Measurements from ENCODE around the gene RIPOR1. TPM values are rescaled to one million over a fixed set of nuclear protein-coding genes. Genes with fewer than 3 reads are reported as not detected.
A peak's percentile ranks its signal among the peaks of the same experiment; 100 is the strongest.

The RIPOR1 gene
- polyA plus RNA-seq, 1 of the 3 experiments (the other 2 are of a cell fraction) = 24.7 TPM

DNA sequence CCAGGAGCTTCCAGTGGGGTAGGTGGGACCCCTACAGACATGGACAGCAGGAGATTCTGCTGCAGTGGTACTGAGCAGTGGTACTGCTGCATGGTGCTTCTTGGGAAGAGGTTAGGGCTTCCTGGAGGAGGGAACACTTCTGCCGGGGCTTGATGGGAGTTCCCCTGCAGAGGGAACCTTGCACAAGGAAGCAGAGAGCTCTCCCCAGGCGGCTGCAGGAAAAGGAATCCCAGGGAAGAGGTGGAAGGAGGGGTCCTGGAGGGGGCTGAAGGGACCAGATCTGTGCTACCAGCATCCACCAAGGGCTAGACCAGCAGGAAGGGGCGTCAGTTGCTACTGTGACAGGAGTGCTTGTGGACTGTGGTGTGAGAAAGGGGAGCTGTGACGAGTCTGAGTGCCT lies 10.6 kb downstream of the RIPOR1 start:
- H3K4me3 ChIP-seq (ENCODE audit: low read depth in 2 of 2, low read length in 1 of 2) = no peak overlapping the region
- peaks cover 0 to 3% of the 10 kb centered on the region in 2 experiments; a peak in 1 of 4 replicates for H3K4me1 ChIP-seq (ENCODE audit: control insufficient read depth in 1 of 2, insufficient read depth in 2 of 2, low read depth in 1 of 2, low read length in 1 of 2)
- peaks cover 77% of the 10 kb centered on the region for H4K20me1 ChIP-seq (ENCODE audit: insufficient read depth)
- H3K27me3 ChIP-seq (ENCODE audit: insufficient read depth) = no peaks in the 10 kb centered on the region
- H3K36me3 ChIP-seq (replicated peaks in 1 of 2; ENCODE audit: control insufficient read depth in 1 of 2, insufficient read depth in 2 of 2, low read length in 1 of 2) = peaks cover 28 to 34% of the 10 kb centered on the region in 2 experiments
- H2AFZ ChIP-seq (ENCODE audit: low read depth) = no peak overlapping the region
- POLR2A ChIA-PET = interaction anchor here (1.8 kb wide), 1 partner anchor 13 kb away, joined by 3 read pairs; no protein-coding TSS in a partner anchor
- H3K9me2 ChIP-seq = no peaks in the 10 kb centered on the region
- H3F3A ChIP-seq (replicated peaks; ENCODE audit: insufficient read depth) = peaks cover 10% of the 10 kb centered on the region
- H3K79me2 ChIP-seq (ENCODE audit: insufficient read depth) = peaks cover 60% of the 10 kb centered on the region
- no peak overlapping the region for H3K9ac ChIP-seq
- 92% methylated on average over 4 of the region's 4 CpGs for WGBS (ENCODE audit: low lambda C conversion rate)
- H3K9me3 ChIP-seq = no peaks in the 10 kb centered on the region
- DNase-seq = no peak
- no peak overlapping the region for H3K27ac ChIP-seq (ENCODE audit: low read depth in 2 of 2, low read length in 1 of 2)
- H3K4me2 ChIP-seq = peak overlapping the region; percentile 98; the same call in 1 of the 2 replicates
- CTCF ChIA-PET = interaction anchor here (1.0 to 5.5 kb wide), 5 partner anchors 8 to 106 kb away, joined by 3 to 72 read pairs (median 6); partner anchors contain the start of gene CARMIL2
- no peak for TF ChIP-seq GABPA (IDR thresholded peaks at IDR 0.05; ENCODE audit: low read depth)
- no peak for TF ChIP-seq MEF2A (IDR thresholded peaks at IDR 0.05; ENCODE audit: borderline replicate concordance, low read depth)
- TF ChIP-seq RCOR1 (IDR thresholded peaks at IDR 0.05; ENCODE audit: low read length) = no peak

DNA sequence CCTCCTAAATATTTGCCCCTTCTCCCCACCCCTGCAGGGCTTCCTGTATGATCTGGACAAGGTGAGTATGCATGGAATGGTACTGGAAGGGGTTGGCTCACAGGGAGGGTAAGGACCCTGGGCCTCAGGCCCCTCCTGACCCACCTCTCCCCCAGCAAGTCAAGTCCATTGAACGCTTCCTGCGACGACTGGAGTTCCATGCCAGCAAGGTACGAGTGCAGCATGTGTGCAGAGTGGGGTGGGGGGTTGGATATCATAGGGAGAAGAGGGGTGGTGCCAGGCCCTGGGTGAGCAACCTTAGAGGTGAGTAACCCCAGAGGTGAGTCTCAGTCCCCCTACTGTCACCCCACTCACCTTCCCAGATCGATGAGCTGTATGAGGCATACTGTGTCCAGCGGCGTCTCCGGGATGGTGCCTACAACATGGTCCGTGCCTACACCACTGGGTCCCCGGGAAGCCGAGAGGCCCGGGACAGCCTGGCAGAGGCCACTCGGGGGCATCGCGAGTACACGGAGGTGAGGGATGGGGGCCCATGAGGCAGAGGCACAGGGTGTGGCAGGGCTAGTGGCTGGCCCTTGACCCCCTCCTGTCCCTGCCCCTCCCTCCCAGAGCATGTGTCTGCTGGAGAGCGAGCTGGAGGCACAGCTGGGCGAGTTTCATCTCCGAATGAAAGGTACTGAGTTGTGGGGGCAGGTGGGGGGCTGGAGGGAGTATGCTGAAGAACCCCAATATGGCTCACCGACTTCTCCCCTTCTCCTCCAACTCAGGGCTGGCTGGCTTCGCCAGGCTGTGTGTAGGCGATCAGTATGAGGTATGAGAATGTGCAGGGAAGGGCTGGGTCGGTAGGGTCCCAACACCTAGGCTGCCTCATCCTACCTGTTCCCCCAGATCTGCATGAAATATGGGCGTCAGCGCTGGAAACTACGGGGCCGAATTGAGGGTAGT lies 11.3 kb downstream of the RIPOR1 start:
- H3K27ac ChIP-seq (ENCODE audit: low read depth in 2 of 2, low read length in 1 of 2) = no peak overlapping the region
- H3K9ac ChIP-seq = no peak overlapping the region
- H4K20me1 ChIP-seq (ENCODE audit: insufficient read depth) = peaks cover 70% of the 10 kb centered on the region
- no peak overlapping the region for H2AFZ ChIP-seq (ENCODE audit: low read depth)
- no peaks in the 10 kb centered on the region for H3K27me3 ChIP-seq (ENCODE audit: insufficient read depth)
- peaks cover 53% of the 10 kb centered on the region for H3K79me2 ChIP-seq (ENCODE audit: insufficient read depth)
- ChIA-PET CTCF (interaction anchor here (0.8 to 5.5 kb wide), 8 partner anchors 8 to 127 kb away, joined by 3 to 72 read pairs (median 6); partner anchors contain the start of gene CARMIL2), POLR2A (no interaction called here)
- no peak overlapping the region for H3K4me2 ChIP-seq
- H3K9me2 ChIP-seq = no peaks in the 10 kb centered on the region
- 95% methylated on average over 14 of the region's 27 CpGs for WGBS (ENCODE audit: low lambda C conversion rate)
- peaks cover 28 to 40% of the 10 kb centered on the region in 2 experiments for H3K36me3 ChIP-seq (replicated peaks in 1 of 2; ENCODE audit: control insufficient read depth in 1 of 2, insufficient read depth in 2 of 2, low read length in 1 of 2)
- no peak overlapping the region for H3K4me3 ChIP-seq (ENCODE audit: low read depth in 2 of 2, low read length in 1 of 2)
- H3K9me3 ChIP-seq = no peaks in the 10 kb centered on the region
- H3F3A ChIP-seq (replicated peaks; ENCODE audit: insufficient read depth) = peaks cover 7% of the 10 kb centered on the region
- H3K4me1 ChIP-seq (ENCODE audit: control insufficient read depth in 1 of 2, insufficient read depth in 2 of 2, low read depth in 1 of 2, low read length in 1 of 2) = peaks cover 0 to 3% of the 10 kb centered on the region in 2 experiments; a peak in 1 of 4 replicates
- DNase-seq = no peak
- TF ChIP-seq FOSL2 (IDR thresholded peaks at IDR 0.05; ENCODE audit: borderline replicate concordance, low read depth) (no peak), RXRA (IDR thresholded peaks at IDR 0.05; ENCODE audit: borderline replicate concordance, low read depth) (no peak), YY1 (IDR thresholded peaks at IDR 0.05; ENCODE audit: low read depth) (no peak), EP300 (IDR thresholded peaks at IDR 0.05; ENCODE audit: borderline replicate concordance in 1 of 2, low read depth in 1 of 2, low read length in 1 of 2) (no peak), GABPA (IDR thresholded peaks at IDR 0.05; ENCODE audit: low read depth) (no peak), FOXM1 (IDR thresholded peaks at IDR 0.05; ENCODE audit: low read depth) (no peak), RFX5 (IDR thresholded peaks at IDR 0.05; ENCODE audit: low read length) (no peak), MXI1 (IDR thresholded peaks at IDR 0.05; ENCODE audit: low read depth, low read length) (no peak), TAF1 (IDR thresholded peaks at IDR 0.05; ENCODE audit: borderline replicate concordance, low read depth, low read length) (no peak), TEAD4 (IDR thresholded peaks at IDR 0.05; ENCODE audit: borderline replicate concordance, insufficient read depth) (no peak), CHD2 (IDR thresholded peaks at IDR 0.05; ENCODE audit: low read length, partially characterized antibody) (no peak)
- TF ChIP-seq, protein P1, sequence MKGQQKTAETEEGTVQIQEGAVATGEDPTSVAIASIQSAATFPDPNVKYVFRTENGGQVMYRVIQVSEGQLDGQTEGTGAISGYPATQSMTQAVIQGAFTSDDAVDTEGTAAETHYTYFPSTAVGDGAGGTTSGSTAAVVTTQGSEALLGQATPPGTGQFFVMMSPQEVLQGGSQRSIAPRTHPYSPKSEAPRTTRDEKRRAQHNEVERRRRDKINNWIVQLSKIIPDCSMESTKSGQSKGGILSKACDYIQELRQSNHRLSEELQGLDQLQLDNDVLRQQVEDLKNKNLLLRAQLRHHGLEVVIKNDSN (IDR thresholded peaks at IDR 0.05; ENCODE audit: borderline replicate concordance, low read depth) = no peak
- TF ChIP-seq, protein P2, sequence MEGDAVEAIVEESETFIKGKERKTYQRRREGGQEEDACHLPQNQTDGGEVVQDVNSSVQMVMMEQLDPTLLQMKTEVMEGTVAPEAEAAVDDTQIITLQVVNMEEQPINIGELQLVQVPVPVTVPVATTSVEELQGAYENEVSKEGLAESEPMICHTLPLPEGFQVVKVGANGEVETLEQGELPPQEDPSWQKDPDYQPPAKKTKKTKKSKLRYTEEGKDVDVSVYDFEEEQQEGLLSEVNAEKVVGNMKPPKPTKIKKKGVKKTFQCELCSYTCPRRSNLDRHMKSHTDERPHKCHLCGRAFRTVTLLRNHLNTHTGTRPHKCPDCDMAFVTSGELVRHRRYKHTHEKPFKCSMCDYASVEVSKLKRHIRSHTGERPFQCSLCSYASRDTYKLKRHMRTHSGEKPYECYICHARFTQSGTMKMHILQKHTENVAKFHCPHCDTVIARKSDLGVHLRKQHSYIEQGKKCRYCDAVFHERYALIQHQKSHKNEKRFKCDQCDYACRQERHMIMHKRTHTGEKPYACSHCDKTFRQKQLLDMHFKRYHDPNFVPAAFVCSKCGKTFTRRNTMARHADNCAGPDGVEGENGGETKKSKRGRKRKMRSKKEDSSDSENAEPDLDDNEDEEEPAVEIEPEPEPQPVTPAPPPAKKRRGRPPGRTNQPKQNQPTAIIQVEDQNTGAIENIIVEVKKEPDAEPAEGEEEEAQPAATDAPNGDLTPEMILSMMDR (IDR thresholded peaks at IDR 0.05) = no peak
- TF ChIP-seq, protein P3, sequence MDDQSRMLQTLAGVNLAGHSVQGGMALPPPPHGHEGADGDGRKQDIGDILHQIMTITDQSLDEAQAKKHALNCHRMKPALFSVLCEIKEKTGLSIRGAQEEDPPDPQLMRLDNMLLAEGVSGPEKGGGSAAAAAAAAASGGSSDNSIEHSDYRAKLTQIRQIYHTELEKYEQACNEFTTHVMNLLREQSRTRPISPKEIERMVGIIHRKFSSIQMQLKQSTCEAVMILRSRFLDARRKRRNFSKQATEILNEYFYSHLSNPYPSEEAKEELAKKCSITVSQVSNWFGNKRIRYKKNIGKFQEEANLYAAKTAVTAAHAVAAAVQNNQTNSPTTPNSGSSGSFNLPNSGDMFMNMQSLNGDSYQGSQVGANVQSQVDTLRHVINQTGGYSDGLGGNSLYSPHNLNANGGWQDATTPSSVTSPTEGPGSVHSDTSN (IDR thresholded peaks at IDR 0.05) = no peak
- TF ChIP-seq, protein P4, sequence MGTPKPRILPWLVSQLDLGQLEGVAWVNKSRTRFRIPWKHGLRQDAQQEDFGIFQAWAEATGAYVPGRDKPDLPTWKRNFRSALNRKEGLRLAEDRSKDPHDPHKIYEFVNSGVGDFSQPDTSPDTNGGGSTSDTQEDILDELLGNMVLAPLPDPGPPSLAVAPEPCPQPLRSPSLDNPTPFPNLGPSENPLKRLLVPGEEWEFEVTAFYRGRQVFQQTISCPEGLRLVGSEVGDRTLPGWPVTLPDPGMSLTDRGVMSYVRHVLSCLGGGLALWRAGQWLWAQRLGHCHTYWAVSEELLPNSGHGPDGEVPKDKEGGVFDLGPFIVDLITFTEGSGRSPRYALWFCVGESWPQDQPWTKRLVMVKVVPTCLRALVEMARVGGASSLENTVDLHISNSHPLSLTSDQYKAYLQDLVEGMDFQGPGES (IDR thresholded peaks at IDR 0.05; ENCODE audit: low read depth, low read length) = no peak

Data from SK-N-SH (cell line).